ENCODE data around the gene DUSP11. TPM values are rescaled to one million over a fixed set of nuclear protein-coding genes. Genes with fewer than 3 reads are reported as not detected.

The DUSP11 gene
- 10 to 100 TPM; 27.6 to 33.5 TPM for total RNA-seq

GRCh38 chr2:73779467-73780236 lies at the start of gene DUSP11:
Gene DUSP11, minus strand, starts transcription at chr2:73780103. Its CDS starts 129 bp downstream, at chr2:73779974.
- H3K4me3 Mint-ChIP-seq: peak within 1 kb of the TSS; percentile 100
- ChIA-PET CTCF (interaction anchor here (0.7 to 1.1 kb wide), 9 partner anchors 9 to 404 kb away, joined by 3 to 7 read pairs (median 3); partner anchors contain the start of gene MOB1A), POLR2A (interaction anchor here (0.6 kb wide), 2 partner anchors 49 to 406 kb away, joined by 3 read pairs; partner anchors contain the start of gene STAMBP)

GRCh38 chr2:73828818-73829570 lies 49.1 kb upstream of the DUSP11 start, which contains the start of gene STAMBP:
Gene STAMBP, plus strand, starts transcription at chr2:73828961. Its CDS starts 1,896 bp downstream, at chr2:73830857.
- ChIA-PET POLR2A (interaction anchor here (0.6 to 1.0 kb wide), 9 partner anchors 50 to 377 kb away, joined by 3 to 5 read pairs (median 3); partner anchors contain the start of gene MOB1A), CTCF (interaction anchor here (0.6 to 9.5 kb wide), 18 partner anchors 10 to 563 kb away, joined by 3 to 155 read pairs (median 4); partner anchors contain the start of genes BOLA3 and MOB1A)
- Mint-ChIP-seq H3K9me3 (ENCODE audit: low read depth) (no peaks in the 10 kb centered on the region), H3K27me3 (no peaks in the 10 kb centered on the region), H3K27ac (peak within 1 kb of the TSS; percentile 98), H3K36me3 (ENCODE audit: low read depth) (peaks cover 34% of the 10 kb centered on the region), H3K4me3 (peak within 1 kb of the TSS; percentile 97), H3K4me1 (peaks cover 53% of the 10 kb centered on the region)
- DNase-seq (peak; percentile 95), ATAC-seq (peak; percentile 75)
- intact Hi-C loops (cut with DNase I, micrococcal nuclease): loop anchor here (1.0 to 10.0 kb wide), 15 partner anchors 49 to 625 kb away; partner anchors contain the start of genes BOLA3 (in 2 of the 2), DGUOK (in 2 of the 2), MOB1A (in 2 of the 2) and TPRKB (in 2 of the 2)

More at GRCh38 chr2:73779467-73780236, at the start of gene DUSP11:
- intact Hi-C loops (cut with DNase I, micrococcal nuclease): loop anchor here in 1 of 2 experiments (1.0 kb wide), 5 partner anchors 42 to 368 kb away; partner anchors contain the start of genes BOLA3, STAMBP and TPRKB
- Mint-ChIP-seq H3K4me1 (peaks cover 27% of the 10 kb centered on the region), H3K36me3 (ENCODE audit: low read depth) (peaks cover 20% of the 10 kb centered on the region), H3K27ac (peak within 1 kb of the TSS; percentile 98), H3K9me3 (ENCODE audit: low read depth) (no peaks in the 10 kb centered on the region), H3K27me3 (peaks cover 2% of the 10 kb centered on the region)
- DNase-seq: peak; percentile 98
- ATAC-seq: peak; percentile 100

- H3K4me3 Mint-ChIP-seq: peak overlapping the region; percentile 97
- ChIA-PET CTCF (interaction anchor here (0.6 to 9.5 kb wide), 19 partner anchors 9 to 563 kb away, joined by 3 to 155 read pairs (median 4); partner anchors contain the start of genes BOLA3 and MOB1A), POLR2A (interaction anchor here (0.6 to 1.0 kb wide), 9 partner anchors 49 to 378 kb away, joined by 3 to 5 read pairs (median 3); partner anchors contain the start of gene MOB1A)
- intact Hi-C loops (cut with DNase I, micrococcal nuclease): loop anchor here (1.0 to 10.0 kb wide), 15 partner anchors 48 to 626 kb away; partner anchors contain the start of genes BOLA3 (in 2 of the 2), DGUOK (in 2 of the 2), MOB1A (in 2 of the 2) and TPRKB (in 2 of the 2)
- peaks cover 52% of the 10 kb centered on the region for H3K4me1 Mint-ChIP-seq
- H3K9me3 Mint-ChIP-seq (ENCODE audit: low read depth): no peaks in the 10 kb centered on the region
- DNase-seq: no peak
- no peaks in the 10 kb centered on the region for H3K27me3 Mint-ChIP-seq
- ATAC-seq: no peak
- H3K27ac Mint-ChIP-seq: peak overlapping the region; percentile 98
- H3K36me3 Mint-ChIP-seq (ENCODE audit: low read depth): peaks cover 28% of the 10 kb centered on the region
These were observed 48.5 kb upstream of the DUSP11 start for GRCh38 chr2:73828389-73828817.

GRCh38 chr2:73827660-73828388 lies 47.9 kb upstream of the DUSP11 start:
- Mint-ChIP-seq H3K9me3 (ENCODE audit: low read depth) (no peaks in the 10 kb centered on the region), H3K36me3 (ENCODE audit: low read depth) (peaks cover 25% of the 10 kb centered on the region), H3K27me3 (no peaks in the 10 kb centered on the region), H3K4me3 (peak overlapping the region; percentile 97), H3K27ac (peak overlapping the region; percentile 98), H3K4me1 (peaks cover 53% of the 10 kb centered on the region)
- CTCF ChIA-PET: interaction anchor here (0.7 to 9.5 kb wide), 28 partner anchors 9 to 593 kb away, joined by 3 to 155 read pairs (median 4); partner anchors contain the start of genes BOLA3, C2orf81 and MOB1A
- POLR2A ChIA-PET: interaction anchor here (0.6 to 1.0 kb wide), 7 partner anchors 48 to 378 kb away, joined by 3 to 5 read pairs (median 4); partner anchors contain the start of gene MOB1A
- intact Hi-C loops (cut with DNase I, micrococcal nuclease): loop anchor here (1.0 to 10.0 kb wide), 15 partner anchors 48 to 626 kb away; partner anchors contain the start of genes BOLA3 (in 2 of the 2), DGUOK (in 2 of the 2), MOB1A (in 2 of the 2) and TPRKB (in 2 of the 2)
- ATAC-seq (no peak), DNase-seq (no peak)

- DNase-seq: no peak
- POLR2A ChIA-PET: interaction anchor here (0.8 kb wide), 1 partner anchor 320 kb away, joined by 4 read pairs; no protein-coding TSS in a partner anchor
These were observed 47.1 kb upstream of the DUSP11 start for GRCh38 chr2:73827018-73827417.

GRCh38 chr2:73825408-73825807 lies 45.5 kb upstream of the DUSP11 start:
- POLR2A ChIA-PET: no interaction called here
- peaks cover 56% of the 10 kb centered on the region for H3K4me1 Mint-ChIP-seq
- intact Hi-C loops (cut with DNase I, micrococcal nuclease): loop anchor here (10.0 kb wide), 5 partner anchors 319 to 569 kb away; partner anchors contain the start of genes ALMS1 (in 1 of the 2), BOLA3 (in 1 of the 2) and MOB1A (in 1 of the 2)

More at GRCh38 chr2:73827018-73827417, 47.1 kb upstream of the DUSP11 start:
- no peaks in the 10 kb centered on the region for H3K9me3 Mint-ChIP-seq (ENCODE audit: low read depth)
- peaks cover 53% of the 10 kb centered on the region for H3K4me1 Mint-ChIP-seq
- ATAC-seq: no peak
- peaks cover 17% of the 10 kb centered on the region for H3K36me3 Mint-ChIP-seq (ENCODE audit: low read depth)
- H3K4me3 Mint-ChIP-seq: peak overlapping the region; percentile 1
- intact Hi-C loops (cut with DNase I, micrococcal nuclease): loop anchor here (10.0 kb wide), 5 partner anchors 318 to 568 kb away; partner anchors contain the start of genes ALMS1 (in 1 of the 2), BOLA3 (in 1 of the 2) and MOB1A (in 1 of the 2)
- H3K27ac Mint-ChIP-seq: no peak overlapping the region
- no peaks in the 10 kb centered on the region for H3K27me3 Mint-ChIP-seq
- CTCF ChIA-PET: interaction anchor here (0.5 to 9.5 kb wide), 27 partner anchors 11 to 594 kb away, joined by 3 to 155 read pairs (median 3); partner anchors contain the start of genes BOLA3, C2orf81 and MOB1A

GRCh38 chr2:73823916-73824523 lies 44.1 kb upstream of the DUSP11 start:
- no peaks in the 10 kb centered on the region for H3K9me3 Mint-ChIP-seq (ENCODE audit: low read depth)
- ChIA-PET CTCF (interaction anchor here (0.6 to 9.5 kb wide), 57 partner anchors 8 to 837 kb away, joined by 3 to 155 read pairs (median 4); partner anchors contain the start of genes BOLA3, DUSP11, MOB1A and MOGS), POLR2A (interaction anchor here (0.6 kb wide), 1 partner anchor 625 kb away, joined by 3 read pairs; no protein-coding TSS in a partner anchor)
- ATAC-seq (no peak), DNase-seq (peak; percentile 32)
- H3K36me3 Mint-ChIP-seq (ENCODE audit: low read depth): no peaks in the 10 kb centered on the region
- H3K4me3 Mint-ChIP-seq: no peak overlapping the region
- no peak overlapping the region for H3K27ac Mint-ChIP-seq
- H3K4me1 Mint-ChIP-seq: peaks cover 47% of the 10 kb centered on the region
- intact Hi-C loops (cut with DNase I, micrococcal nuclease): loop anchor here (1.0 to 10.0 kb wide), 8 partner anchors 178 to 571 kb away; partner anchors contain the start of genes ALMS1 (in 1 of the 2), BOLA3 (in 1 of the 2) and MOB1A (in 1 of the 2)
- peaks cover 3% of the 10 kb centered on the region for H3K27me3 Mint-ChIP-seq

More at GRCh38 chr2:73825408-73825807, 45.5 kb upstream of the DUSP11 start:
- no peak overlapping the region for H3K27ac Mint-ChIP-seq
- peaks cover 5% of the 10 kb centered on the region for H3K36me3 Mint-ChIP-seq (ENCODE audit: low read depth)
- CTCF ChIA-PET: interaction anchor here (0.6 to 9.5 kb wide), 11 partner anchors 9 to 516 kb away, joined by 3 to 155 read pairs (median 4); partner anchors contain the start of gene BOLA3
- ATAC-seq (no peak), DNase-seq (no peak)
- H3K9me3 Mint-ChIP-seq (ENCODE audit: low read depth): no peaks in the 10 kb centered on the region
- no peak overlapping the region for H3K4me3 Mint-ChIP-seq
- H3K27me3 Mint-ChIP-seq: peaks cover 3% of the 10 kb centered on the region

GRCh38 chr2:73823416-73823815 lies 43.5 kb upstream of the DUSP11 start:
- Mint-ChIP-seq H3K36me3 (ENCODE audit: low read depth) (no peaks in the 10 kb centered on the region), H3K27ac (peak overlapping the region; percentile 68), H3K4me3 (no peak overlapping the region), H3K27me3 (peaks cover 3% of the 10 kb centered on the region), H3K9me3 (ENCODE audit: low read depth) (no peaks in the 10 kb centered on the region), H3K4me1 (peaks cover 43% of the 10 kb centered on the region)
- intact Hi-C loops (cut with DNase I, micrococcal nuclease): loop anchor here (10.0 kb wide), 5 partner anchors 321 to 571 kb away; partner anchors contain the start of genes ALMS1 (in 1 of the 2), BOLA3 (in 1 of the 2) and MOB1A (in 1 of the 2)
- POLR2A ChIA-PET: no interaction called here
- CTCF ChIA-PET: interaction anchor here (0.7 to 9.5 kb wide), 46 partner anchors 10 to 764 kb away, joined by 3 to 155 read pairs (median 4); partner anchors contain the start of genes BOLA3, MOB1A, MOGS and TPRKB
- ATAC-seq (no peak), DNase-seq (no peak)

- CTCF ChIA-PET: interaction anchor here (1.0 to 9.5 kb wide), 17 partner anchors 10 to 512 kb away, joined by 3 to 155 read pairs (median 4); partner anchors contain the start of genes BOLA3, MOB1A and TPRKB
- Mint-ChIP-seq H3K4me3 (no peak overlapping the region), H3K27ac (peak overlapping the region; percentile 68), H3K36me3 (ENCODE audit: low read depth) (no peaks in the 10 kb centered on the region), H3K4me1 (peaks cover 41% of the 10 kb centered on the region), H3K9me3 (ENCODE audit: low read depth) (no peaks in the 10 kb centered on the region), H3K27me3 (peaks cover 3% of the 10 kb centered on the region)
- POLR2A ChIA-PET: no interaction called here
- ATAC-seq (no peak), DNase-seq (no peak)
- intact Hi-C loops (cut with DNase I, micrococcal nuclease): loop anchor here (10.0 kb wide), 5 partner anchors 322 to 572 kb away; partner anchors contain the start of genes ALMS1 (in 1 of the 2), BOLA3 (in 1 of the 2) and MOB1A (in 1 of the 2)
These were observed 43.1 kb upstream of the DUSP11 start for GRCh38 chr2:73822991-73823390.
